ENCODE results near the gene RGMA. TPM values are rescaled to one million over a fixed set of nuclear protein-coding genes. Genes with fewer than 3 reads are reported as not detected.

Gene RGMA
- total RNA-seq, 1 donor from 2014 or later: 56.6 TPM

DNA sequence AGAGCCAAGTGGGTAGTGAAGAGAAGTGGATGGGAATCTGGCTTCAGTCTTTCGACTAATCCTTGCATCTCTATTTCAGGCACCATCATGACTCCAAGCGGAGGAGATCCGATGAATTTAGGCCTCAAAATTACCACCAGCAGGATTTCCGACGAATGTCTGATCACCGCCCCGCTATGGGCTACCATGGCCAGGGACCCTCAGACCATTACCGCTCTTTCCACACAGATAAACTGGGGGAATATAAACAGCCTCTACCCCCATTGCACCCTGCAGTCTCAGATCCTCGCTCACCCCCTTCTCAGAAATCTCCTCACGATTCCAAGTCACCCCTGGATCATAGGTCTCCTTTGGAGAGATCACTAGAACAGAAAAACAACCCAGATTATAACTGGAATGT is 64.7 kb downstream of the RGMA start:
- Mint-ChIP-seq H3K27me3 (ENCODE audit: unreplicated experiment) (peaks cover 12% of the 10 kb centered on the region), H3K4me3 (ENCODE audit: unreplicated experiment) (no peak overlapping the region), H3K4me1 (ENCODE audit: low read depth, unreplicated experiment) (peaks cover 23% of the 10 kb centered on the region), H3K9me3 (ENCODE audit: unreplicated experiment) (peaks cover 16% of the 10 kb centered on the region), H3K27ac (ENCODE audit: unreplicated experiment) (no peak overlapping the region), H3K36me3 (ENCODE audit: unreplicated experiment) (peaks cover 9% of the 10 kb centered on the region)
- no peak for DNase-seq
- no peak for TF ChIP-seq CTCF (IDR thresholded peaks at IDR 0.05; ENCODE audit: partially characterized antibody, unreplicated experiment)

DNA sequence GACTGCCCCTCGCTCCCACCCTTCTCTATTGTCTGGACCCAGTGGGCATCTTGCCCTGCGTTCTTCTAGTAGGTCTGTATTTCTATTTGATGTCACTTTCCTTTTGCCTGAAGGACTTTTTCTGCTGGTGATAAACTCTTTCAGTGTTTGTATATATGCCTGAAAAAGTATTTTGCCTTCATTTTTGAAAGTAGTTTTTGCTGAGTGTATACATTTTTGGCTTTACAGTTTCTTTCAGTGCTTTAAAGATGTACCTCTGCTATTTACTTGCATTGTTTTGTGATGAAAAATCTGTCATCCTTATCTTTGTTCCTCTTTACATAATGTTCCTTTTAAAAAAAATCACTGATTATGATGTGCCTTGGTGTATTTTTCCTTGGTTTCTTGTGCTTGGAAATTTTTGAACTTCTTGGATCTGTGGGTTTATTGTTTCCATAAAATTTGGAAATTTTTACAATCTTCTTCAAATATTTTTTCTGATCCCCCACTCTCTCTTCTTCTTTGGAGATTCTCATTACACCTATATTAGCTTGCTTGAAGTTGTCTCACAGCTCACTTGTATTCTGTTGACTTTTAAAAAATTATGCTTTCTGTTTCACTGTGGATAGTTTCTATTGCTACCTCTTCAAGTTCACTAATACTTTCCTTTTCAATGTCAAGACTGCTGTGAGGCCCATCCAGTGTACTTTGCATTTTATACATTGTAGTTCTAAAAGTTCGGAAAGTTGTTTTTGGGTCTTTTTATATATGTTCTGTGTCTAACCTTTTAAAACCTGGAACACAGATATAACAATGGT is 67.8 kb downstream of the RGMA start:
- Mint-ChIP-seq H3K27me3 (ENCODE audit: unreplicated experiment) (peaks cover 9% of the 10 kb centered on the region), H3K27ac (ENCODE audit: unreplicated experiment) (no peak overlapping the region), H3K4me3 (ENCODE audit: unreplicated experiment) (no peak overlapping the region), H3K36me3 (ENCODE audit: unreplicated experiment) (peaks cover 9% of the 10 kb centered on the region), H3K9me3 (ENCODE audit: unreplicated experiment) (peaks cover 7% of the 10 kb centered on the region), H3K4me1 (ENCODE audit: low read depth, unreplicated experiment) (peaks cover 6% of the 10 kb centered on the region)
- no peak for TF ChIP-seq CTCF (IDR thresholded peaks at IDR 0.05; ENCODE audit: partially characterized antibody, unreplicated experiment)
- DNase-seq: no peak

DNA sequence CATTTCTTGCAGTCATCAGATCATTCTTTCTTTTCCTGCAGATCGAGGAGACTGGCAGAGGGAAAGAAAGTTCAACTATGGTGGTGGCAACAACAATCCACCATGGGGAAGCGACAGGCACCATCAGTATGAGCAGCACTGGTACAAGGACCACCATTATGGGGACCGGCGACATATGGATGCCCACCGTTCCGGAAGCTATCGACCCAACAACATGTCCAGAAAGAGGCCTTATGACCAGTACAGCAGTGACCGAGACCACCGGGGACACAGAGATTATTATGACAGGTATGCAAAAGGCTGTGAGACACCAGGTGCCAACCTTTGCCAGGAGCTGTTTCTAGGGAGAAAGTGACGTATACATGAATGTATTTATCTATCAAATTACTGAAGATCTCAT is 69.0 kb downstream of the RGMA start:
- H3K27me3 Mint-ChIP-seq (ENCODE audit: unreplicated experiment): peaks cover 8% of the 10 kb centered on the region
- DNase-seq: no peak
- H3K27ac Mint-ChIP-seq (ENCODE audit: unreplicated experiment): no peak overlapping the region
- peaks cover 6% of the 10 kb centered on the region for H3K4me1 Mint-ChIP-seq (ENCODE audit: low read depth, unreplicated experiment)
- peaks cover 10% of the 10 kb centered on the region for H3K9me3 Mint-ChIP-seq (ENCODE audit: unreplicated experiment)
- no peak for TF ChIP-seq CTCF (IDR thresholded peaks at IDR 0.05; ENCODE audit: partially characterized antibody, unreplicated experiment)
- H3K36me3 Mint-ChIP-seq (ENCODE audit: unreplicated experiment): peaks cover 9% of the 10 kb centered on the region
- H3K4me3 Mint-ChIP-seq (ENCODE audit: unreplicated experiment): no peak overlapping the region

GRCh38 chr15:93019090-93019489 is 69.9 kb downstream of the RGMA start:
- peaks cover 9% of the 10 kb centered on the region for H3K36me3 Mint-ChIP-seq (ENCODE audit: unreplicated experiment)
- H3K27ac Mint-ChIP-seq (ENCODE audit: unreplicated experiment): no peak overlapping the region
- DNase-seq: no peak
- peaks cover 7% of the 10 kb centered on the region for H3K9me3 Mint-ChIP-seq (ENCODE audit: unreplicated experiment)
- no peak for TF ChIP-seq CTCF (IDR thresholded peaks at IDR 0.05; ENCODE audit: partially characterized antibody, unreplicated experiment)
- H3K4me1 Mint-ChIP-seq (ENCODE audit: low read depth, unreplicated experiment): peaks cover 6% of the 10 kb centered on the region
- H3K27me3 Mint-ChIP-seq (ENCODE audit: unreplicated experiment): peaks cover 4% of the 10 kb centered on the region
- H3K4me3 Mint-ChIP-seq (ENCODE audit: unreplicated experiment): no peak overlapping the region

DNA sequence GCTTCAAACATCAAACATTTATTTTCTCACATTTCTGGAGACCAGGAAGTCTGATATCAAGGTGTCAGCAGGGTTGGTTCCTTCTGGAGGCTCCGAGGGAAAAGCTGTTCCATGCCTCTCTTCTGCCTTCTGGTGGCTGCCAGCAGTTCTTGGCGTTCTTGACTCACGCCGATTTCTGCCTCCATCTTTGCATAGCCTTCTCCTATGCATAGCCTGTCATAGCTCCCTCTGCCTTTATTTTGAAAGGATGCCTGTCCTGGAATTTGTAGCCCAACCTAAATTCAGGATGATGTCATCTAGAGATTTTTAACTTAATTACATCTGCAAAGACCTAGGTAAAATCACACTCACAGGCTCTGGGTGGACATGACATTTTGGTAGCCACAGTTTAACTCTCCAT is 70.4 kb downstream of the RGMA start:
- DNase-seq: no peak
- H3K27ac Mint-ChIP-seq (ENCODE audit: unreplicated experiment): no peak overlapping the region
- peaks cover 5% of the 10 kb centered on the region for H3K9me3 Mint-ChIP-seq (ENCODE audit: unreplicated experiment)
- peaks cover 9% of the 10 kb centered on the region for H3K36me3 Mint-ChIP-seq (ENCODE audit: unreplicated experiment)
- no peak for TF ChIP-seq CTCF (IDR thresholded peaks at IDR 0.05; ENCODE audit: partially characterized antibody, unreplicated experiment)
- no peak overlapping the region for H3K4me3 Mint-ChIP-seq (ENCODE audit: unreplicated experiment)
- H3K27me3 Mint-ChIP-seq (ENCODE audit: unreplicated experiment): peaks cover 5% of the 10 kb centered on the region
- peaks cover 6% of the 10 kb centered on the region for H3K4me1 Mint-ChIP-seq (ENCODE audit: low read depth, unreplicated experiment)

Data from glutamatergic neuron (in vitro differentiated cells).